ENCODE measurements around the gene MCC.

DNA sequence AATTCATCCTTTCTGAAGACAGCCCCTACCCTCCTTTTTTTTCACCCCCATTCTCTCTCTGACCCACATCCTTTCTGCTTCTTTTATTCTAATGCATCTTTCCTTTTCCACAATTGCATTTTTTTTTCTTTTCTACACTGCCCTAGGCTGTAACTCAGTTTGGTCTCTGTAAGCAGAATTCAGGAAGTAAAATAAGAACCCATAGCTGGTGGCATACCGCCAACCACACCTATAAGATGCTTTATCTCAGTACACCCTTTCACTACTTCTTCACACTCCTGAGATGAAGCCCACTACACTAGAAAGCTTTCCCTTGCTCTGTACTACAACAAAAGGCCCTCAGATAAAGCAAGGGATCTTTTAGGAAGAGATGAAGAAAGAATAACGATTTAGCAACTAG is 37.3 kb downstream of the MCC start:
- TF ChIP-seq CTCF (IDR thresholded peaks at IDR 0.05; ENCODE audit: insufficient read depth, low read depth, low read length) (no peak), EZH2 (IDR thresholded peaks at IDR 0.05; ENCODE audit: insufficient read depth, low read length) (no peak)
